Activated CD8-positive, alpha-beta memory T cell treated with anti-CD3 and anti-CD28 coated beads for 36 hours (primary cell): ENCODE results near the gene SLC11A2. TPM values are rescaled to one million over a fixed set of nuclear protein-coding genes. Genes with fewer than 3 reads are reported as not detected.
"Not testable (repeated sequence)": the region's sequence is repeated elsewhere in the genome, so short reads cannot be mapped to it uniquely, and the experiment has no call there.

Experiments
- CTCF ChIA-PET: fragments of 350-600 bp; sonication (Branson Sonifier 250); formaldehyde crosslinking; loops from one replicate; lab custom pipeline; 2021; ENCODE audit warnings: antibody characterized with exemption; lab: Charles Lee
- POLR2A ChIA-PET: fragments of 350-600 bp; sonication (Branson Sonifier 250); formaldehyde crosslinking; loops from one replicate; lab custom pipeline; 2021; ENCODE audit warnings: antibody characterized with exemption; lab: Charles Lee
- total RNA-seq, 2 experiments: library from RNA; stranded (reverse); gene quantifications; one replicate each; pipeline ENCODE4 v1.2.3, GENCODE V29; 2021

Gene SLC11A2
- total RNA-seq, 2 experiments from 2014 or later = 33.4 to 33.8 TPM

- CTCF ChIA-PET = no interaction called here
- POLR2A ChIA-PET = no interaction called here
Measured at GRCh38 chr12:50933459-50934124, 92.6 kb downstream of the SLC11A2 start.

GRCh38 chr12:50932787-50933280 lies 93.3 kb downstream of the SLC11A2 start:
- CTCF ChIA-PET = no interaction called here
- POLR2A ChIA-PET = no interaction called here

DNA sequence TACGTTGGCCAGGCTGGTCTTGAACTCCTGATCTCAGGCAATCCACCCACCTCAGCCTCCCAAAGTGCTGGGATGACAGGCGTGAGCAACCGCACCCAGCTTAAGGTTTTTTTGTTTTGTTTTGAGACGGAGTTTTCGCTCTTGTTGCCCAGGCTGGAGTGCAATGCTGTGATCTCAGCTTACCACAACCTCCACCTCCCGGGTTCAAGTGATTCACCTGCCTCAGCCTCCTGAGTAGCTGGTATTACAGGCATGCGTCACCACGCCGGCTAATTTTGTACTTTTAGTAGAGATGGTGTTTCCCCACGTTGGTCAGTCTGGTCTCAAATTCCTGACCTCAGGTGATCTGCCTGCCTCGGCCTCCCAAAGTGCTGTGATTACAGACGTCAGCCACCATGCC lies 95.7 kb downstream of the SLC11A2 start:
- CTCF ChIA-PET = interaction anchor here (0.7 kb wide), 1 partner anchor 525 kb away, joined by 3 read pairs; no protein-coding TSS in a partner anchor
- POLR2A ChIA-PET = not testable (repeated sequence)

DNA sequence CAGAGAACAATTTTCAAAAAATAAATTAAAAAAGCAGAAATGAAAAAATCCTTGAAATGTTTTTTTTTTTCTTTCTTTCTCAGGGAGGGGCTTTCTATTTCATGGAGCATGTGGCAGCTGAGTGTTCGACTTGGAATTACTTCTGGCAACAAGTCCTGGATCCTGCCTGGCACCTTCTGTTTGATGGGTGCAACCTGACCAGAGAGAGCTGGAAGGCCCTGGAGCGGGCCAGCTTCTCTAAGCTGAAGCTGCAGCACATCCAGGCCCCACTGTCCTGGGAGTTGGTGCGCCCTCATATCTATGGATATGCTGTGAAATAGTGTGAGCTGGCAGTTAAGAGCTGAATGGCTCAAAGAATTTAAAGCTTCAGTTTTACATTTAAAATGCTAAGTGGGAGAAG lies 96.4 kb downstream of the SLC11A2 start:
- CTCF ChIA-PET = interaction anchor here (0.7 kb wide), 2 partner anchors 421 to 525 kb away, joined by 3 read pairs; no protein-coding TSS in a partner anchor
- POLR2A ChIA-PET = interaction anchor here (0.7 kb wide), 1 partner anchor 49 kb away, joined by 4 read pairs; no protein-coding TSS in a partner anchor

Other genes with a start within 250 kb of the SLC11A2 start
- not detected for gene TMPRSS12, start 183.5 kb downstream of the SLC11A2 start, total RNA-seq
- not detected for gene HIGD1C, start 73.8 kb downstream of the SLC11A2 start, total RNA-seq
- 10 to 100 TPM; 61.4 to 68.9 TPM for gene LETMD1, start 21.9 kb upstream of the SLC11A2 start, total RNA-seq
- 10 to 100 TPM; 16.8 to 17.3 TPM for gene CSRNP2, start 57.2 kb upstream of the SLC11A2 start, total RNA-seq
- gene TFCP2, start 146.8 kb upstream of the SLC11A2 start, total RNA-seq = 10 to 100 TPM; 37.4 to 39.5 TPM
- 1 to 10 TPM; 6.9 to 9.9 TPM for gene POU6F1, start 191.7 kb upstream of the SLC11A2 start, total RNA-seq
- 10 to 100 TPM; 84.6 to 88.0 TPM for gene DAZAP2, start 212.4 kb upstream of the SLC11A2 start, total RNA-seq
- gene SMAGP, start 244.0 kb upstream of the SLC11A2 start, total RNA-seq = under 1 TPM; 0.82 to 0.86 TPM